Right lobe of liver (tissue), 4 donors: Measurements from ENCODE around the gene TSKU.

ENCODE experiments used
- POLR2A ChIP-seq: fragments of 450-650 bp; IDR thresholded peaks from one replicate; pipeline ENCODE4 v1.6.1; 2017; ENCODE audit warnings: antibody characterized with exemption, mild to moderate bottlenecking
- TF ChIP-seq, protein P1 (sequence below), 4 donors: fragments of 200-600 bp in 3 of 4; fragments of 450-650 bp in 1 of 4; IDR thresholded peaks; one replicate each; pipeline versions ENCODE4 v1.5.1 to v1.8.0; 2016 to 2022; ENCODE audit warnings: antibody characterized with exemption in 4 of 4, mild to moderate bottlenecking in 2 of 4
- donor health status: DM: no; HTN: no; CAD: no.
- donor health status: DM: no; HTN: no; CAD: no.
- donor health status: DM: no; HTN: yes; CAD: no.

DNA sequence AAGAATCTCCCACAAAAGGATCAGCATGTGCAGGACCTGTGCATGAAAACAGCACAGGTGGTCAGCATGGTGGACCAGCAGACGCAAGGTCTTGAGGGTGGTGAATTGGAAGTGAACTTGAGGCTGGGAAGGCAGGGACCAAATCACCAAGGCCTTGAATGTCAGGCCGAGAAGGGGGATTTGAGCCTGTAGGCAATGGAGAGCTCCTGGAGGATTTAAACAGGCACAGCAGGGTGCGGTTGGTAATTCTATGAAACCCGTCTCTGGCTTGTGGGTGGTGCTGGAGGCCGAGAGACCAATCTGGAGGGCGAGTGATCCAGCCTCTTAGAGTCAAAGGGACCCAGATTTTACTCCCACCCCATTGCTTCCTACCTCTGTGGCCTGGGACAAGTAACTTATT is 2.4 kb downstream of the TSKU start:
- TF ChIP-seq, protein P1, sequence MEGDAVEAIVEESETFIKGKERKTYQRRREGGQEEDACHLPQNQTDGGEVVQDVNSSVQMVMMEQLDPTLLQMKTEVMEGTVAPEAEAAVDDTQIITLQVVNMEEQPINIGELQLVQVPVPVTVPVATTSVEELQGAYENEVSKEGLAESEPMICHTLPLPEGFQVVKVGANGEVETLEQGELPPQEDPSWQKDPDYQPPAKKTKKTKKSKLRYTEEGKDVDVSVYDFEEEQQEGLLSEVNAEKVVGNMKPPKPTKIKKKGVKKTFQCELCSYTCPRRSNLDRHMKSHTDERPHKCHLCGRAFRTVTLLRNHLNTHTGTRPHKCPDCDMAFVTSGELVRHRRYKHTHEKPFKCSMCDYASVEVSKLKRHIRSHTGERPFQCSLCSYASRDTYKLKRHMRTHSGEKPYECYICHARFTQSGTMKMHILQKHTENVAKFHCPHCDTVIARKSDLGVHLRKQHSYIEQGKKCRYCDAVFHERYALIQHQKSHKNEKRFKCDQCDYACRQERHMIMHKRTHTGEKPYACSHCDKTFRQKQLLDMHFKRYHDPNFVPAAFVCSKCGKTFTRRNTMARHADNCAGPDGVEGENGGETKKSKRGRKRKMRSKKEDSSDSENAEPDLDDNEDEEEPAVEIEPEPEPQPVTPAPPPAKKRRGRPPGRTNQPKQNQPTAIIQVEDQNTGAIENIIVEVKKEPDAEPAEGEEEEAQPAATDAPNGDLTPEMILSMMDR (IDR thresholded peaks at IDR 0.05): no peak
- no peak for TF ChIP-seq POLR2A
